ENCODE measurements around the gene PPP1R14D. TPM values are rescaled to one million over a fixed set of nuclear protein-coding genes. Genes with fewer than 3 reads are reported as not detected.

Gene PPP1R14D
- total and polyA plus RNA-seq, 4 experiments from 2014 or later, result not detected

- ChIA-PET CTCF (ENCODE audit: partially characterized antibody) (interaction anchor here (0.9 to 8.5 kb wide), 29 partner anchors 10 to 727 kb away, joined by 3 to 245 read pairs (median 5); partner anchors contain the start of genes CCDC32, RAD51, SPINT1 and VPS18), POLR2A (ENCODE audit: partially characterized antibody) (interaction anchor here (0.6 to 3.5 kb wide), 6 partner anchors 35 to 410 kb away, joined by 3 to 38 read pairs (median 4); partner anchors contain the start of genes RAD51 and VPS18)
- Mint-ChIP-seq H3K27ac (peak overlapping the region in 2 of 7 donors; percentile 26 to 35), H3K4me1 (peaks cover 6 to 20% (median 7%) of the 10 kb centered on the region in 4 donors), H3K4me3 (peak overlapping the region in 2 of 8 donors; percentile 35 to 69), H3K9me3 (no peaks in the 10 kb centered on the region), H3K36me3 (peaks cover 0 to 2% of the 10 kb centered on the region in 2 donors), H3K27me3 (peaks cover 2 to 4% of the 10 kb centered on the region in 2 donors)
- peaks cover 12% of the 10 kb centered on the region for H3K4me1 ChIP-seq (ENCODE audit: insufficient read depth, low read length)
- no peaks in the 10 kb centered on the region for H3K27me3 ChIP-seq (ENCODE audit: insufficient read depth, low read length)
- H3K9me3 ChIP-seq (ENCODE audit: control insufficient read depth in 1 of 2, low read length in 2 of 2), result no peaks in the 10 kb centered on the region
- H3K4me3 ChIP-seq (ENCODE audit: low read length in 2 of 2), result no peak overlapping the region
- no peak overlapping the region for H3K27ac ChIP-seq (ENCODE audit: low read depth, low read length)
- DNase-seq, result peak; percentile 74 to 79 (median 77)
- no peaks in the 10 kb centered on the region for H3K36me3 ChIP-seq (ENCODE audit: insufficient read depth, low read length)
- intact Hi-C loops (cut with micrococcal nuclease), result loop anchor here (5.0 kb wide), 1 partner anchor 163 kb away; no protein-coding TSS in a partner anchor
These were observed 30.8 kb upstream of the PPP1R14D start for GRCh38 chr15:40859206-40859851.

- H3K27me3 Mint-ChIP-seq, result peaks cover 2 to 4% of the 10 kb centered on the region in 2 donors
- ChIA-PET POLR2A (ENCODE audit: partially characterized antibody) (interaction anchor here (1.4 to 3.5 kb wide), 3 partner anchors 33 to 164 kb away, joined by 6 to 38 read pairs (median 7); partner anchors contain the start of genes RAD51 and VPS18), CTCF (ENCODE audit: partially characterized antibody) (interaction anchor here (0.8 to 8.5 kb wide), 38 partner anchors 9 to 915 kb away, joined by 3 to 245 read pairs (median 4); partner anchors contain the start of genes CHP1, EXD1, MAPKBP1 and RAD51)
- H3K9me3 Mint-ChIP-seq, result no peaks in the 10 kb centered on the region
- Histone ChIP-seq H3K36me3 (ENCODE audit: insufficient read depth, low read length) (no peaks in the 10 kb centered on the region), H3K27ac (ENCODE audit: low read depth, low read length) (no peak overlapping the region), H3K27me3 (ENCODE audit: insufficient read depth, low read length) (no peaks in the 10 kb centered on the region), H3K4me1 (ENCODE audit: insufficient read depth, low read length) (peaks cover 12% of the 10 kb centered on the region), H3K4me3 (ENCODE audit: low read length in 2 of 2) (no peak overlapping the region), H3K9me3 (ENCODE audit: control insufficient read depth in 1 of 2, low read length in 2 of 2) (no peaks in the 10 kb centered on the region)
- peak overlapping the region in 1 of 7 donors; percentile 26 for H3K27ac Mint-ChIP-seq
- H3K4me3 Mint-ChIP-seq, result peak overlapping the region in 1 of 8 donors; percentile 69
- intact Hi-C loops (cut with micrococcal nuclease), result loop anchor here (5.0 kb wide), 1 partner anchor 164 kb away; no protein-coding TSS in a partner anchor
- H3K36me3 Mint-ChIP-seq, result peaks cover 0 to 2% of the 10 kb centered on the region in 2 donors
- H3K4me1 Mint-ChIP-seq, result peaks cover 6 to 20% (median 7%) of the 10 kb centered on the region in 4 donors
- DNase-seq, result no peak
These were observed 30.2 kb upstream of the PPP1R14D start for GRCh38 chr15:40858706-40859105.

DNA sequence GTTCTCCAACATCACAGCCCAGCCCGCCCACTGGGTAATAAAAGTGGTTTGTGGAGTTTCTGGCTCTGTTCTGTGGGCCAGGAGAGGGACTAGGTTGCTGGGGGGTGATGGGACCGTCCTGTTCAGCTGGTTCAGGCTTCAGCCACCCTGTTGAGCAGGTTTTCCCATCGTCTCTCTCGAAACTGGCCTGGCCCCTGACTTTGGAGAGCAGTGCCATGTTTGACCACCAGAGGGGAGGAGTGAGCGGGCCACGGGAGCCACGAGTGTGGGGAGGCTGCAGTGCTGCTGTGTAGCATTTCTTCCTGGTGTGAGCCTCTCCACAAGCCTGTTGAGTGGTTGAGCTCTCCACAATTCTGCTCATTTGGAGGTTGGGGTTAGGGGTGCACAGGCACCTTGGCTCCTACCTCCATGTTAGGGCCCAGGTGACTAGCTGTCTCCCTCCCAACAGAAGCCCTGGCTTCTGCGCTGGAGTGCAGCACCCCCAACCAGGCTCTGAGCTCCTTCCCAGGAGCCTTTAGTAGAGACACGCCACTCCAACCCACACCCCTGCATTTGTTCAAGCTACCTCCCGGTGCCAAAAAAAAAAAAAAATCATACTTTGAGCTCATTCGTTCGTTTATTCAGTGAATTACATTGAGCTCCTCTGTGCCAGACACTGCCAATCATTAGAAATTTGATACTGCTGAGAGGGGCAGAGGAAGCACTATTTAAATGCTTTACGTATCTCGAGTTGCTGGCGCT, 29.3 kb upstream of the PPP1R14D start:
- H3K4me1 Mint-ChIP-seq, result peaks cover 6 to 20% (median 7%) of the 10 kb centered on the region in 4 donors
- Histone ChIP-seq H3K4me1 (ENCODE audit: insufficient read depth, low read length) (peaks cover 12% of the 10 kb centered on the region), H3K9me3 (ENCODE audit: control insufficient read depth in 1 of 2, low read length in 2 of 2) (no peaks in the 10 kb centered on the region), H3K27me3 (ENCODE audit: insufficient read depth, low read length) (no peaks in the 10 kb centered on the region), H3K27ac (ENCODE audit: low read depth, low read length) (no peak overlapping the region), H3K4me3 (ENCODE audit: low read length in 2 of 2) (no peak overlapping the region), H3K36me3 (ENCODE audit: insufficient read depth, low read length) (no peaks in the 10 kb centered on the region)
- DNase-seq, result peak; percentile 72 to 82 (median 73)
- no peaks in the 10 kb centered on the region for H3K9me3 Mint-ChIP-seq
- ChIA-PET POLR2A (ENCODE audit: partially characterized antibody) (interaction anchor here (1.2 to 3.5 kb wide), 4 partner anchors 13 to 163 kb away, joined by 4 to 38 read pairs (median 6); partner anchors contain the start of genes RAD51 and VPS18), CTCF (ENCODE audit: partially characterized antibody) (interaction anchor here (0.6 to 8.5 kb wide), 53 partner anchors 8 to 1727 kb away, joined by 3 to 245 read pairs (median 4); partner anchors contain the start of genes CHP1, DNAJC17, EXD1 and MAPKBP1)
- H3K36me3 Mint-ChIP-seq, result peaks cover 0 to 2% of the 10 kb centered on the region in 2 donors
- intact Hi-C loops (cut with micrococcal nuclease), result loop anchor here (1.0 to 5.0 kb wide), 3 partner anchors 37 to 328 kb away; partner anchors contain the start of gene VPS18
- H3K27me3 Mint-ChIP-seq, result peaks cover 1 to 4% of the 10 kb centered on the region in 2 donors
- H3K4me3 Mint-ChIP-seq, result no peak overlapping the region
- peak overlapping the region in 1 of 7 donors; percentile 12 for H3K27ac Mint-ChIP-seq

DNA sequence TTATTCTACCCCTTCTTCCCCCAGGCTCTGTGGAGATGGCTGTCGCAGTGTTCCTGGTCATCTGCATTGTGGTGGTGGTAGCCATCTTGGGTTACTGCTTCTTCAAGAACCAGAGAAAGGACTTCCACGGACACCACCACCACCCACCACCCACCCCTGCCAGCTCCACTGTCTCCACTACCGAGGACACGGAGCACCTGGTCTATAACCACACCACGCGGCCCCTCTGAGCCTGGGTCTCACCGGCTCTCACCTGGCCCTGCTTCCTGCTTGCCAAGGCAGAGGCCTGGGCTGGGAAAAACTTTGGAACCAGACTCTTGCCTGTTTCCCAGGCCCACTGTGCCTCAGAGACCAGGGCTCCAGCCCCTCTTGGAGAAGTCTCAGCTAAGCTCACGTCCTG, 28.2 kb upstream of the PPP1R14D start:
- Mint-ChIP-seq H3K36me3 (peaks cover 0 to 2% of the 10 kb centered on the region in 2 donors), H3K4me3 (no peak overlapping the region), H3K27ac (no peak overlapping the region), H3K4me1 (peaks cover 6 to 20% (median 7%) of the 10 kb centered on the region in 4 donors), H3K9me3 (no peaks in the 10 kb centered on the region), H3K27me3 (peaks cover 0 to 4% of the 10 kb centered on the region in 2 donors)
- CTCF ChIA-PET (ENCODE audit: partially characterized antibody), result interaction anchor here (0.7 to 8.5 kb wide), 25 partner anchors 13 to 1728 kb away, joined by 3 to 245 read pairs (median 6); partner anchors contain the start of genes DNAJC17, RAD51, SPINT1 and VPS18
- Histone ChIP-seq H3K36me3 (ENCODE audit: insufficient read depth, low read length) (no peaks in the 10 kb centered on the region), H3K4me1 (ENCODE audit: insufficient read depth, low read length) (peaks cover 12% of the 10 kb centered on the region), H3K27me3 (ENCODE audit: insufficient read depth, low read length) (no peaks in the 10 kb centered on the region), H3K9me3 (ENCODE audit: control insufficient read depth in 1 of 2, low read length in 2 of 2) (no peaks in the 10 kb centered on the region), H3K27ac (ENCODE audit: low read depth, low read length) (no peak overlapping the region), H3K4me3 (ENCODE audit: low read length in 2 of 2) (no peak overlapping the region)
- intact Hi-C loops (cut with micrococcal nuclease), result loop anchor here (1.0 to 5.0 kb wide), 3 partner anchors 38 to 329 kb away; partner anchors contain the start of gene VPS18
- POLR2A ChIA-PET (ENCODE audit: partially characterized antibody), result interaction anchor here (3.5 kb wide), 1 partner anchor 38 kb away, joined by 38 read pairs; the partner anchor contains the start of gene VPS18
- DNase-seq, result no peak

- Histone ChIP-seq H3K4me3 (ENCODE audit: low read length in 2 of 2) (no peak overlapping the region), H3K4me1 (ENCODE audit: insufficient read depth, low read length) (peaks cover 12% of the 10 kb centered on the region), H3K36me3 (ENCODE audit: insufficient read depth, low read length) (no peaks in the 10 kb centered on the region), H3K27ac (ENCODE audit: low read depth, low read length) (no peak overlapping the region), H3K27me3 (ENCODE audit: insufficient read depth, low read length) (no peaks in the 10 kb centered on the region), H3K9me3 (ENCODE audit: control insufficient read depth in 1 of 2, low read length in 2 of 2) (no peaks in the 10 kb centered on the region)
- H3K4me1 Mint-ChIP-seq, result peaks cover 6 to 20% (median 7%) of the 10 kb centered on the region in 4 donors
- H3K27me3 Mint-ChIP-seq, result peaks cover 0 to 4% of the 10 kb centered on the region in 2 donors
- H3K27ac Mint-ChIP-seq, result no peak overlapping the region
- intact Hi-C loops (cut with micrococcal nuclease), result loop anchor here (5.0 kb wide), 1 partner anchor 167 kb away; no protein-coding TSS in a partner anchor
- ChIA-PET CTCF (ENCODE audit: partially characterized antibody) (interaction anchor here (1.5 to 8.5 kb wide), 5 partner anchors 34 to 330 kb away, joined by 9 to 245 read pairs (median 58); partner anchors contain the start of gene VPS18), POLR2A (ENCODE audit: partially characterized antibody) (interaction anchor here (0.7 kb wide), 1 partner anchor 38 kb away, joined by 3 read pairs; the partner anchor contains the start of gene VPS18)
- DNase-seq, result no peak
- H3K9me3 Mint-ChIP-seq, result no peaks in the 10 kb centered on the region
- no peak overlapping the region for H3K4me3 Mint-ChIP-seq
- peaks cover 2 to 3% of the 10 kb centered on the region in 2 donors for H3K36me3 Mint-ChIP-seq
These were observed 27.3 kb upstream of the PPP1R14D start for GRCh38 chr15:40855706-40856234.

DNA sequence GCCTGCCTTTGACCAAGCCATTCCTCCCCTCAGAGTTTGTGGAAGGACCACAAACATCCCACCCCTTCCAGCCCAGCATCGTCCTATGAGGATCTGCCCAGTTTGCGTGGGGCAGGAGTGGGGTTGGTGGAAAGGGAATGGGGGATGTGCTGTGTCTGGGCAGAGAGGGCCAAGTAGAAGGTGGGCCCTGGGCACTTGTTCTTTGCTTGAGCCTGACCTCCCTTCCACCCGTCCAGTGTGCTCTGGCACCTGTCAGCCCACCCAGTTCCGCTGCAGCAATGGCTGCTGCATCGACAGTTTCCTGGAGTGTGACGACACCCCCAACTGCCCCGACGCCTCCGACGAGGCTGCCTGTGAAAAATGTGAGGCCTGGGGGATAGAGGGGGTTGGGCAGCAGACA, 25.7 kb upstream of the PPP1R14D start:
- Mint-ChIP-seq H3K4me3 (no peak overlapping the region), H3K9me3 (no peaks in the 10 kb centered on the region), H3K27me3 (peaks cover 0 to 1% of the 10 kb centered on the region in 2 donors), H3K36me3 (peaks cover 2 to 3% of the 10 kb centered on the region in 2 donors), H3K27ac (no peak overlapping the region), H3K4me1 (peaks cover 4 to 15% (median 5%) of the 10 kb centered on the region in 4 donors)
- Histone ChIP-seq H3K4me1 (ENCODE audit: insufficient read depth, low read length) (peaks cover 9% of the 10 kb centered on the region), H3K27ac (ENCODE audit: low read depth, low read length) (no peak overlapping the region), H3K4me3 (ENCODE audit: low read length in 2 of 2) (no peak overlapping the region), H3K36me3 (ENCODE audit: insufficient read depth, low read length) (no peaks in the 10 kb centered on the region), H3K27me3 (ENCODE audit: insufficient read depth, low read length) (no peaks in the 10 kb centered on the region), H3K9me3 (ENCODE audit: control insufficient read depth in 1 of 2, low read length in 2 of 2) (no peaks in the 10 kb centered on the region)
- POLR2A ChIA-PET (ENCODE audit: partially characterized antibody), result interaction anchor here (0.5 kb wide), 1 partner anchor 30 kb away, joined by 3 read pairs; no protein-coding TSS in a partner anchor
- CTCF ChIA-PET (ENCODE audit: partially characterized antibody), result interaction anchor here (1.2 to 1.4 kb wide), 2 partner anchors 19 to 38 kb away, joined by 3 to 4 read pairs; partner anchors contain the start of gene RHOV
- no peak for DNase-seq
- intact Hi-C loops (cut with micrococcal nuclease), result no loop called here
